HepG2 (cell line): Measurements from ENCODE around the gene TRDMT1. TPM values are rescaled to one million over a fixed set of nuclear protein-coding genes. Genes with fewer than 3 reads are reported as not detected.

Experiments
- ATAC-seq: fragments of 200-7000 bp; cut with Tn5 transposase; 3 replicates; pipeline ENCODE4 v1.9.1; 2020; ENCODE audit warnings: mild to moderate bottlenecking, moderate library complexity
- BruUV-seq: library from RNA; stranded (reverse); fragments of 400-500 nt; replicated peaks from 2 replicates; lab custom pipeline; 2021; lab: Mats Ljungman, UMichigan
- CTCF ChIA-PET: fragments of 300-600 bp; formaldehyde crosslinking; extraction: SDS; loops from one replicate; lab custom pipeline; 2021; ENCODE audit warnings: low total read pairs, inconsistent platforms, low intra/inter-chr PET ratio; lab: Yijun Ruan, JAX
- POLR2A ChIA-PET: fragments of 350-600 bp; sonication (Branson Sonifier 250); formaldehyde crosslinking; loops from one replicate; lab custom pipeline; 2020; ENCODE audit warnings: antibody characterized with exemption, inconsistent platforms; lab: Yijun Ruan, JAX
- DNase-seq: peaks from one replicate; pipeline ENCODE4 v3.0.0-alpha.2; 2015; ENCODE audit warnings: low spot score
- FAIRE-seq: peaks from 3 replicates; lab custom pipeline; 2011; peaks lifted over from hg19 to GRCh38; lab: Jason Lieb, UNC
- H2AFZ ChIP-seq: one replicate; pipeline ENCODE4 v1.6.1; 2011; ENCODE audit warnings: low read length, inconsistent platforms
- H3K27ac ChIP-seq: fragments of 300-600 bp; 3 replicates; pipeline ENCODE4 v1.8.0; 2011; ENCODE audit warnings: mixed run types, mild to moderate bottlenecking, mixed read lengths, low read length, inconsistent platforms; ENCODE audit not compliant: insufficient read depth; ENCODE audit errors: extremely low read length
- H3K27me3 ChIP-seq, 2 experiments: fragments of 200-600 bp in 1 of 2; 2 replicates in 1 of 2; 3 replicates in 1 of 2; pipeline versions ENCODE4 v1.6.0 to v1.8.0; 2011; ENCODE audit warnings: low read length in 2 of 2, mild to moderate bottlenecking in 2 of 2, moderate library complexity in 2 of 2, inconsistent platforms in 1 of 2; ENCODE audit not compliant: insufficient read depth in 2 of 2, control insufficient read depth in 1 of 2
- H3K36me3 ChIP-seq, 2 experiments: fragments of 200-600 bp in 1 of 2; replicated peaks in 1 of 2; 2 replicates in 1 of 2; 3 replicates in 1 of 2; pipeline versions ENCODE4 v1.5.1 to v1.8.0; 2011; ENCODE audit warnings: low read length in 2 of 2, inconsistent platforms in 1 of 2; ENCODE audit not compliant: insufficient read depth in 2 of 2, control insufficient read depth in 1 of 2
- H3K4me1 ChIP-seq: 2 replicates; pipeline ENCODE4 v1.5.1; 2012; ENCODE audit warnings: low read length, inconsistent platforms; ENCODE audit not compliant: insufficient read depth
- H3K4me2 ChIP-seq: 2 replicates; pipeline ENCODE4 v1.6.0; 2011; ENCODE audit warnings: low read depth, low read length, inconsistent platforms
- H3K4me3 ChIP-seq, 3 experiments: fragments of 200-600 bp in 1 of 3; sonication (generic), shearing (Covaris generic) in 1 of 3; replicated peaks in 1 of 3; 2 replicates each; pipeline ENCODE4 v1.5.1; 2011 to 2016; ENCODE audit warnings: low read length in 3 of 3, inconsistent platforms in 2 of 3, low read depth in 2 of 3, mild to moderate bottlenecking in 2 of 3, control low read depth in 1 of 3, mixed read lengths in 1 of 3; ENCODE audit not compliant: insufficient read depth in 1 of 3
- H3K79me2 ChIP-seq: one replicate; pipeline ENCODE4 v1.6.1; 2011; ENCODE audit warnings: low read length, inconsistent platforms; ENCODE audit not compliant: insufficient read depth
- H3K9ac ChIP-seq: 2 replicates; pipeline ENCODE4 v1.6.0; 2011; ENCODE audit warnings: mild to moderate bottlenecking, low read depth, low read length, inconsistent platforms; ENCODE audit not compliant: insufficient read depth
- H3K9me3 ChIP-seq: 2 replicates; pipeline ENCODE4 v1.5.1; 2012; ENCODE audit warnings: mild to moderate bottlenecking, low read length
- H4K20me1 ChIP-seq: 2 replicates; pipeline ENCODE4 v1.6.0; 2011; ENCODE audit warnings: inconsistent platforms, mild to moderate bottlenecking, low read length, moderate library complexity; ENCODE audit not compliant: insufficient read depth
- CENPT ChIP-seq: sonication (generic); formaldehyde crosslinking; IDR thresholded peaks from 2 replicates; pipeline ENCODE4 v1.8.0; 2022; ENCODE audit warnings: low read depth, mild to moderate bottlenecking, moderate library complexity, missing genetic modification reagents
- FOXC1 ChIP-seq: sonication (generic); formaldehyde crosslinking; IDR thresholded peaks from 2 replicates; pipeline ENCODE4 v1.8.0; 2022; ENCODE audit warnings: mild to moderate bottlenecking, missing genetic modification reagents, borderline replicate concordance
- GATA4 ChIP-seq: sonication (generic); IDR thresholded peaks from 2 replicates; pipeline ENCODE4 v1.6.1; 2016; ENCODE audit warnings: antibody characterized with exemption, low read depth, borderline replicate concordance
- SIN3A ChIP-seq: IDR thresholded peaks from 2 replicates; pipeline ENCODE4 v1.6.1; 2011; ENCODE audit warnings: low read depth, mild to moderate bottlenecking, control low read depth, low read length, borderline replicate concordance
- TEAD3 ChIP-seq: optimal IDR thresholded peaks from 2 replicates; pipeline ENCODE3; 2016; ENCODE audit warnings: borderline replicate concordance
- ZBTB20 ChIP-seq: sonication (generic); formaldehyde crosslinking; IDR thresholded peaks from 2 replicates; pipeline ENCODE4 v1.8.1; 2023; ENCODE audit warnings: missing genetic modification reagents, low read depth, mild to moderate bottlenecking, borderline replicate concordance
- ZBTB44 ChIP-seq: sonication (generic); formaldehyde crosslinking; IDR thresholded peaks from 2 replicates; pipeline ENCODE4 v1.4.0; 2020; ENCODE audit warnings: missing genetic modification reagents
- ZNF749 ChIP-seq: sonication (generic); formaldehyde crosslinking; IDR thresholded peaks from 2 replicates; pipeline ENCODE4 v1.8.0; 2022; ENCODE audit warnings: mild to moderate bottlenecking, missing genetic modification reagents, moderate library complexity, borderline replicate concordance
- WGBS: methylation state at CpG from one replicate; pipeline ENCODE4 v1.1.6; 2017; ENCODE audit warnings: low lambda C conversion rate; 5-methylcytosine and 5-hydroxymethylcytosine counted together
- in situ Hi-C: cut with HindIII; loops from 2 replicates; pipeline ENCODE4 v1.10.0; 2017; ENCODE audit warnings: low pct_unique_long_range_greater_than_20kb; ENCODE audit not compliant: extremely low pct_ligation_motif_present
- intact Hi-C: fragments of 100-400 bp; cut with micrococcal nuclease; formaldehyde crosslinking; loops from one replicate; pipeline ENCODE4 v1.10.0; 2022; ENCODE audit not compliant: unreplicated experiment
- polyA plus RNA-seq, 8 experiments: library from polyadenylated mRNA; depleted of rRNA in 3 of 8; stranded (reverse) in 7 of 8; unstranded in 1 of 8; fragments of >200 nt; fragmentation: Illumina TruSeq in 4 of 8; extraction: Trizol in 4 of 8; gene quantifications; 2 replicates each; pipeline versions ENCODE4 v1.2.1 to v1.2.3, GENCODE V29; 2011 to 2016; ENCODE audit warnings: low read depth in 4 of 8, missing spikeins in 1 of 8, mixed read lengths in 1 of 8; ENCODE audit not compliant: insufficient read depth in 1 of 8
- total RNA-seq, 5 experiments: library from RNA; depleted of rRNA; stranded (reverse); fragments of >200 nt; fragmentation: Illumina TruSeq; extraction: Trizol; gene quantifications; 2 replicates each; pipeline ENCODE4 v1.2.3, GENCODE V29; 2016; ENCODE audit warnings: low read depth in 1 of 5
- TF ChIP-seq, protein P1 (sequence below): sonication (generic); formaldehyde crosslinking; IDR thresholded peaks from 2 replicates; pipeline ENCODE4 v1.4.0; 2020; ENCODE audit warnings: mild to moderate bottlenecking, missing genetic modification reagents
- TF ChIP-seq, protein P2 (sequence below): sonication (generic); formaldehyde crosslinking; IDR thresholded peaks from 2 replicates; pipeline ENCODE4 v1.5.0; 2020; ENCODE audit warnings: mild to moderate bottlenecking, missing genetic modification reagents
- TF ChIP-seq, protein P3 (sequence below): sonication (generic); formaldehyde crosslinking; IDR thresholded peaks from 2 replicates; pipeline ENCODE4 v1.5.1; 2020; ENCODE audit warnings: mild to moderate bottlenecking, missing genetic modification reagents, borderline replicate concordance

TRDMT1 gene
- total and polyA plus RNA-seq, 2 of the 13 experiments (the other 11 are each of a cell fraction or from before 2014, with no cell fraction given) = 2.0 to 3.0 TPM

- Histone ChIP-seq H3K79me2 (no peaks in the 10 kb centered on the region), H3K4me2 (no peak overlapping the region), H3K9me3 (no peaks in the 10 kb centered on the region), H4K20me1 (no peaks in the 10 kb centered on the region), H3K36me3 (no peaks in the 10 kb centered on the region), H3K27ac (no peak overlapping the region), H3K4me1 (peaks cover 31% of the 10 kb centered on the region), H3K9ac (no peak overlapping the region), H2AFZ (no peak overlapping the region), H3K4me3 (no peak overlapping the region), H3K27me3 (no peaks in the 10 kb centered on the region)
- in situ Hi-C loops (no loop called here), intact Hi-C loops (no loop called here)
- BruUV-seq = no TSS peak
- CTCF ChIA-PET = no interaction called here
- POLR2A ChIA-PET = no interaction called here
- FAIRE-seq = no peak
- no peak for ATAC-seq
- no peak for DNase-seq
- WGBS = 85% methylated on average over 1 of the region's 1 CpG
- TF ChIP-seq ZBTB20 = no peak
- TF ChIP-seq TEAD3 (CRISPR knock-in tag) = no peak
- TF ChIP-seq, protein P1, sequence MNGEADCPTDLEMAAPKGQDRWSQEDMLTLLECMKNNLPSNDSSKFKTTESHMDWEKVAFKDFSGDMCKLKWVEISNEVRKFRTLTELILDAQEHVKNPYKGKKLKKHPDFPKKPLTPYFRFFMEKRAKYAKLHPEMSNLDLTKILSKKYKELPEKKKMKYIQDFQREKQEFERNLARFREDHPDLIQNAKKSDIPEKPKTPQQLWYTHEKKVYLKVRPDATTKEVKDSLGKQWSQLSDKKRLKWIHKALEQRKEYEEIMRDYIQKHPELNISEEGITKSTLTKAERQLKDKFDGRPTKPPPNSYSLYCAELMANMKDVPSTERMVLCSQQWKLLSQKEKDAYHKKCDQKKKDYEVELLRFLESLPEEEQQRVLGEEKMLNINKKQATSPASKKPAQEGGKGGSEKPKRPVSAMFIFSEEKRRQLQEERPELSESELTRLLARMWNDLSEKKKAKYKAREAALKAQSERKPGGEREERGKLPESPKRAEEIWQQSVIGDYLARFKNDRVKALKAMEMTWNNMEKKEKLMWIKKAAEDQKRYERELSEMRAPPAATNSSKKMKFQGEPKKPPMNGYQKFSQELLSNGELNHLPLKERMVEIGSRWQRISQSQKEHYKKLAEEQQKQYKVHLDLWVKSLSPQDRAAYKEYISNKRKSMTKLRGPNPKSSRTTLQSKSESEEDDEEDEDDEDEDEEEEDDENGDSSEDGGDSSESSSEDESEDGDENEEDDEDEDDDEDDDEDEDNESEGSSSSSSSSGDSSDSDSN (CRISPR knock-in tag) = no peak
- TF ChIP-seq, protein P2, sequence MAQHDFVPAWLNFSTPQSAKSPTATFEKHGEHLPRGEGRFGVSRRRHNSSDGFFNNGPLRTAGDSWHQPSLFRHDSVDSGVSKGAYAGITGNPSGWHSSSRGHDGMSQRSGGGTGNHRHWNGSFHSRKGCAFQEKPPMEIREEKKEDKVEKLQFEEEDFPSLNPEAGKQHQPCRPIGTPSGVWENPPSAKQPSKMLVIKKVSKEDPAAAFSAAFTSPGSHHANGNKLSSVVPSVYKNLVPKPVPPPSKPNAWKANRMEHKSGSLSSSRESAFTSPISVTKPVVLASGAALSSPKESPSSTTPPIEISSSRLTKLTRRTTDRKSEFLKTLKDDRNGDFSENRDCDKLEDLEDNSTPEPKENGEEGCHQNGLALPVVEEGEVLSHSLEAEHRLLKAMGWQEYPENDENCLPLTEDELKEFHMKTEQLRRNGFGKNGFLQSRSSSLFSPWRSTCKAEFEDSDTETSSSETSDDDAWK = no peak
- TF ChIP-seq ZNF749 (CRISPR knock-in tag) = no peak
- TF ChIP-seq ZBTB44 (CRISPR knock-in tag) = no peak
- TF ChIP-seq SIN3A = no peak
- TF ChIP-seq FOXC1 (CRISPR knock-in tag) = no peak
- TF ChIP-seq, protein P3, sequence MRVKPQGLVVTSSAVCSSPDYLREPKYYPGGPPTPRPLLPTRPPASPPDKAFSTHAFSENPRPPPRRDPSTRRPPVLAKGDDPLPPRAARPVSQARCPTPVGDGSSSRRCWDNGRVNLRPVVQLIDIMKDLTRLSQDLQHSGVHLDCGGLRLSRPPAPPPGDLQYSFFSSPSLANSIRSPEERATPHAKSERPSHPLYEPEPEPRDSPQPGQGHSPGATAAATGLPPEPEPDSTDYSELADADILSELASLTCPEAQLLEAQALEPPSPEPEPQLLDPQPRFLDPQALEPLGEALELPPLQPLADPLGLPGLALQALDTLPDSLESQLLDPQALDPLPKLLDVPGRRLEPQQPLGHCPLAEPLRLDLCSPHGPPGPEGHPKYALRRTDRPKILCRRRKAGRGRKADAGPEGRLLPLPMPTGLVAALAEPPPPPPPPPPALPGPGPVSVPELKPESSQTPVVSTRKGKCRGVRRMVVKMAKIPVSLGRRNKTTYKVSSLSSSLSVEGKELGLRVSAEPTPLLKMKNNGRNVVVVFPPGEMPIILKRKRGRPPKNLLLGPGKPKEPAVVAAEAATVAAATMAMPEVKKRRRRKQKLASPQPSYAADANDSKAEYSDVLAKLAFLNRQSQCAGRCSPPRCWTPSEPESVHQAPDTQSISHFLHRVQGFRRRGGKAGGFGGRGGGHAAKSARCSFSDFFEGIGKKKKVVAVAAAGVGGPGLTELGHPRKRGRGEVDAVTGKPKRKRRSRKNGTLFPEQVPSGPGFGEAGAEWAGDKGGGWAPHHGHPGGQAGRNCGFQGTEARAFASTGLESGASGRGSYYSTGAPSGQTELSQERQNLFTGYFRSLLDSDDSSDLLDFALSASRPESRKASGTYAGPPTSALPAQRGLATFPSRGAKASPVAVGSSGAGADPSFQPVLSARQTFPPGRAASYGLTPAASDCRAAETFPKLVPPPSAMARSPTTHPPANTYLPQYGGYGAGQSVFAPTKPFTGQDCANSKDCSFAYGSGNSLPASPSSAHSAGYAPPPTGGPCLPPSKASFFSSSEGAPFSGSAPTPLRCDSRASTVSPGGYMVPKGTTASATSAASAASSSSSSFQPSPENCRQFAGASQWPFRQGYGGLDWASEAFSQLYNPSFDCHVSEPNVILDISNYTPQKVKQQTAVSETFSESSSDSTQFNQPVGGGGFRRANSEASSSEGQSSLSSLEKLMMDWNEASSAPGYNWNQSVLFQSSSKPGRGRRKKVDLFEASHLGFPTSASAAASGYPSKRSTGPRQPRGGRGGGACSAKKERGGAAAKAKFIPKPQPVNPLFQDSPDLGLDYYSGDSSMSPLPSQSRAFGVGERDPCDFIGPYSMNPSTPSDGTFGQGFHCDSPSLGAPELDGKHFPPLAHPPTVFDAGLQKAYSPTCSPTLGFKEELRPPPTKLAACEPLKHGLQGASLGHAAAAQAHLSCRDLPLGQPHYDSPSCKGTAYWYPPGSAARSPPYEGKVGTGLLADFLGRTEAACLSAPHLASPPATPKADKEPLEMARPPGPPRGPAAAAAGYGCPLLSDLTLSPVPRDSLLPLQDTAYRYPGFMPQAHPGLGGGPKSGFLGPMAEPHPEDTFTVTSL (CRISPR knock-in tag) = no peak
- no peak for TF ChIP-seq GATA4
- no peak for TF ChIP-seq CENPT (CRISPR knock-in tag)
These were observed 59.8 kb downstream of the TRDMT1 start for GRCh38 chr10:17141504-17142229.
